HUES48 (cell line): Measurements from ENCODE around the gene COL27A1.

Source experiments
- H3K27ac ChIP-seq: one replicate; pipeline ENCODE4 v1.7.0; 2013; ENCODE audit warnings: low read depth, low read length, inconsistent platforms
- H3K27me3 ChIP-seq: 2 replicates; pipeline ENCODE4 v1.6.1; 2013; ENCODE audit warnings: mild to moderate bottlenecking, low read length; ENCODE audit not compliant: control insufficient read depth, insufficient read depth
- H3K36me3 ChIP-seq: 2 replicates; pipeline ENCODE4 v1.6.1; 2013; ENCODE audit warnings: low read length; ENCODE audit not compliant: control insufficient read depth, insufficient read depth
- H3K4me1 ChIP-seq: 2 replicates; pipeline ENCODE4 v1.6.1; 2013; ENCODE audit warnings: mild to moderate bottlenecking, low read length; ENCODE audit not compliant: control insufficient read depth, insufficient read depth
- H3K4me3 ChIP-seq: 2 replicates; pipeline ENCODE4 v1.5.1; 2013; ENCODE audit warnings: mild to moderate bottlenecking, low read depth, low read length
- H3K9ac ChIP-seq: 2 replicates; pipeline ENCODE4 v1.6.1; 2013; ENCODE audit warnings: mild to moderate bottlenecking, low read depth, low read length, moderate library complexity
- H3K9me3 ChIP-seq: 2 replicates; pipeline ENCODE4 v1.6.1; 2013; ENCODE audit warnings: low read length; ENCODE audit not compliant: control insufficient read depth, insufficient read depth

Gene COL27A1

GRCh38 chr9:114335745-114336144 is 180.4 kb downstream of the COL27A1 start:
- Histone ChIP-seq H3K4me3 (no peak overlapping the region), H3K27ac (no peak overlapping the region), H3K27me3 (no peaks in the 10 kb centered on the region), H3K4me1 (no peaks in the 10 kb centered on the region), H3K9me3 (no peaks in the 10 kb centered on the region), H3K36me3 (peaks cover 31% of the 10 kb centered on the region), H3K9ac (no peak overlapping the region)

- H3K36me3 ChIP-seq = peaks cover 35% of the 10 kb centered on the region
Observed at GRCh38 chr9:114336157-114336556, 180.8 kb downstream of the COL27A1 start.

GRCh38 chr9:114336699-114337395 is 181.5 kb downstream of the COL27A1 start:
- Histone ChIP-seq H3K9ac (no peak overlapping the region), H3K36me3 (peaks cover 42% of the 10 kb centered on the region), H3K4me3 (no peak overlapping the region), H3K4me1 (no peaks in the 10 kb centered on the region), H3K27ac (no peak overlapping the region), H3K27me3 (no peaks in the 10 kb centered on the region), H3K9me3 (no peaks in the 10 kb centered on the region)

More at GRCh38 chr9:114336157-114336556, 180.8 kb downstream of the COL27A1 start:
- Histone ChIP-seq H3K27me3 (no peaks in the 10 kb centered on the region), H3K9me3 (no peaks in the 10 kb centered on the region), H3K9ac (no peak overlapping the region), H3K4me3 (no peak overlapping the region), H3K4me1 (no peaks in the 10 kb centered on the region), H3K27ac (no peak overlapping the region)

GRCh38 chr9:114338187-114338586 is 182.8 kb downstream of the COL27A1 start:
- no peak overlapping the region for H3K27ac ChIP-seq
- H3K4me3 ChIP-seq = no peak overlapping the region
- H3K9ac ChIP-seq = no peak overlapping the region
- no peaks in the 10 kb centered on the region for H3K27me3 ChIP-seq
- no peaks in the 10 kb centered on the region for H3K9me3 ChIP-seq
- peaks cover 47% of the 10 kb centered on the region for H3K36me3 ChIP-seq
- H3K4me1 ChIP-seq = no peaks in the 10 kb centered on the region

GRCh38 chr9:114339130-114339908 is 184.0 kb downstream of the COL27A1 start:
- H3K9ac ChIP-seq = no peak overlapping the region
- no peaks in the 10 kb centered on the region for H3K27me3 ChIP-seq
- H3K27ac ChIP-seq = no peak overlapping the region
- peaks cover 58% of the 10 kb centered on the region for H3K36me3 ChIP-seq
- no peak overlapping the region for H3K4me3 ChIP-seq
- H3K4me1 ChIP-seq = no peaks in the 10 kb centered on the region
- H3K9me3 ChIP-seq = no peaks in the 10 kb centered on the region

GRCh38 chr9:114341152-114341830 is 186.0 kb downstream of the COL27A1 start:
- no peak overlapping the region for H3K9ac ChIP-seq
- H3K9me3 ChIP-seq = no peaks in the 10 kb centered on the region
- no peaks in the 10 kb centered on the region for H3K27me3 ChIP-seq
- no peaks in the 10 kb centered on the region for H3K4me1 ChIP-seq
- no peak overlapping the region for H3K4me3 ChIP-seq
- no peak overlapping the region for H3K27ac ChIP-seq
- H3K36me3 ChIP-seq = peaks cover 67% of the 10 kb centered on the region

GRCh38 chr9:114341991-114342390 is 186.7 kb downstream of the COL27A1 start:
- Histone ChIP-seq H3K36me3 (peaks cover 69% of the 10 kb centered on the region), H3K4me1 (no peaks in the 10 kb centered on the region), H3K9me3 (no peaks in the 10 kb centered on the region), H3K9ac (no peak overlapping the region), H3K4me3 (no peak overlapping the region), H3K27ac (no peak overlapping the region), H3K27me3 (no peaks in the 10 kb centered on the region)

- H3K27me3 ChIP-seq = no peaks in the 10 kb centered on the region
- H3K36me3 ChIP-seq = peaks cover 69% of the 10 kb centered on the region
- no peak overlapping the region for H3K27ac ChIP-seq
- H3K9ac ChIP-seq = no peak overlapping the region
- H3K4me1 ChIP-seq = no peaks in the 10 kb centered on the region
- H3K4me3 ChIP-seq = no peak overlapping the region
- H3K9me3 ChIP-seq = no peaks in the 10 kb centered on the region
Observed at GRCh38 chr9:114342755-114343440, 187.6 kb downstream of the COL27A1 start.

- Histone ChIP-seq H3K4me3 (no peak overlapping the region), H3K36me3 (peaks cover 68% of the 10 kb centered on the region), H3K27me3 (no peaks in the 10 kb centered on the region), H3K9me3 (no peaks in the 10 kb centered on the region), H3K9ac (no peak overlapping the region), H3K27ac (no peak overlapping the region), H3K4me1 (peaks cover 2% of the 10 kb centered on the region)
Observed at GRCh38 chr9:114343471-114344187, 188.3 kb downstream of the COL27A1 start.

GRCh38 chr9:114344188-114344566 is 188.8 kb downstream of the COL27A1 start:
- Histone ChIP-seq H3K36me3 (peaks cover 71% of the 10 kb centered on the region), H3K4me1 (peaks cover 7% of the 10 kb centered on the region), H3K9ac (no peak overlapping the region), H3K4me3 (no peak overlapping the region), H3K27ac (no peak overlapping the region), H3K9me3 (no peaks in the 10 kb centered on the region), H3K27me3 (no peaks in the 10 kb centered on the region)
